Keratinocyte (primary cell): Measurements from ENCODE around the gene TBR1. TPM values are rescaled to one million over a fixed set of nuclear protein-coding genes. Genes with fewer than 3 reads are reported as not detected.

Source experiments
- DNase-seq: peaks from one replicate; pipeline ENCODE4 v3.0.0-alpha.2; 2011; ENCODE audit warnings: low read depth, missing footprints, low spot score
- FAIRE-seq: peaks from 2 replicates; lab custom pipeline; 2011; peaks lifted over from hg19 to GRCh38; lab: Jason Lieb, UNC
- H2AFZ ChIP-seq: 2 replicates; pipeline ENCODE4 v1.6.0; 2012; ENCODE audit warnings: low read length, control low read depth, inconsistent platforms; ENCODE audit not compliant: control insufficient read depth
- H3K27ac ChIP-seq: 2 replicates; pipeline ENCODE4 v1.5.1; 2011; ENCODE audit warnings: low read length; ENCODE audit not compliant: control insufficient read depth, insufficient read depth
- H3K27me3 ChIP-seq: 3 replicates; pipeline ENCODE4 v1.6.0; 2011; ENCODE audit warnings: low read length; ENCODE audit not compliant: control insufficient read depth, insufficient read depth; ENCODE audit errors: extremely low read depth
- H3K36me3 ChIP-seq, 2 experiments: 2 replicates in 1 of 2; 3 replicates in 1 of 2; pipeline ENCODE4 v1.5.1; 2011; ENCODE audit warnings: low read length in 2 of 2, mild to moderate bottlenecking in 1 of 2; ENCODE audit not compliant: control insufficient read depth in 2 of 2, insufficient read depth in 2 of 2; ENCODE audit errors: extremely low read depth in 1 of 2
- H3K4me1 ChIP-seq: 3 replicates; pipeline ENCODE4 v1.5.1; 2011; ENCODE audit warnings: low read length; ENCODE audit not compliant: control insufficient read depth, insufficient read depth; ENCODE audit errors: extremely low read depth
- H3K4me2 ChIP-seq: 3 replicates; pipeline ENCODE4 v1.6.0; 2011; ENCODE audit warnings: low read depth, low read length; ENCODE audit not compliant: control insufficient read depth, insufficient read depth; ENCODE audit errors: extremely low read depth
- H3K4me3 ChIP-seq, 3 experiments: fragments of 200-600 bp in 1 of 3; sonication (generic) in 1 of 3; 2 replicates in 2 of 3; 3 replicates in 1 of 3; pipeline ENCODE4 v1.5.1; 2011 to 2016; ENCODE audit warnings: low read length in 3 of 3, mild to moderate bottlenecking in 3 of 3, control low read depth in 2 of 3, inconsistent platforms in 1 of 3, low read depth in 1 of 3, mixed read lengths in 1 of 3, mixed run types in 1 of 3, moderate library complexity in 1 of 3; ENCODE audit not compliant: control insufficient read depth in 2 of 3, insufficient read depth in 2 of 3; ENCODE audit errors: extremely low read depth in 1 of 3
- H3K79me2 ChIP-seq: 2 replicates; pipeline ENCODE4 v1.6.0; 2012; ENCODE audit warnings: low read length; ENCODE audit not compliant: control insufficient read depth, insufficient read depth
- H3K9ac ChIP-seq: 3 replicates; pipeline ENCODE4 v1.6.0; 2011; ENCODE audit warnings: low read length; ENCODE audit not compliant: control insufficient read depth, insufficient read depth; ENCODE audit errors: extremely low read depth
- H3K9me1 ChIP-seq: 3 replicates; pipeline ENCODE4 v1.6.0; 2011; ENCODE audit warnings: low read length; ENCODE audit not compliant: control insufficient read depth, insufficient read depth; ENCODE audit errors: extremely low read depth
- H3K9me3 ChIP-seq: 2 replicates; pipeline ENCODE4 v1.5.1; 2012; ENCODE audit warnings: low read depth, low read length; ENCODE audit not compliant: control insufficient read depth
- H4K20me1 ChIP-seq: 3 replicates; pipeline ENCODE4 v1.6.0; 2011; ENCODE audit warnings: low read length; ENCODE audit not compliant: control insufficient read depth, insufficient read depth; ENCODE audit errors: extremely low read depth
- EZH2 ChIP-seq: IDR thresholded peaks from one replicate; pipeline ENCODE4 v1.6.1; 2012; ENCODE audit warnings: inconsistent platforms, mild to moderate bottlenecking, low read length, moderate library complexity
- dilution Hi-C: fragments of 300-500 bp; cut with MboI; formaldehyde crosslinking; loops from one replicate; pipeline ENCODE4 v1.7.0; 2020; ENCODE audit warnings: low sequenced_read_pairs; ENCODE audit not compliant: extremely low pct_ligation_motif_present
- polyA plus RNA-seq, 5 experiments: library from polyadenylated mRNA; depleted of rRNA in 3 of 5; stranded (reverse) in 3 of 5; stranded (forward) in 1 of 5; unstranded in 1 of 5; fragments of >200 nt; gene quantifications; 1 replicate in 1 of 5; 2 replicates in 3 of 5; 3 replicates in 1 of 5; pipeline versions ENCODE4 v1.2.1 to v1.2.3, GENCODE V29; 2011 to 2012; ENCODE audit warnings: missing spikeins in 2 of 5, low read depth in 1 of 5, low replicate concordance in 1 of 5
- TF ChIP-seq, protein P1 (sequence below), 3 experiments: IDR thresholded peaks in 1 of 3; conservative IDR thresholded peaks in 1 of 3; optimal IDR thresholded peaks in 1 of 3; 2 replicates in 2 of 3; 3 replicates in 1 of 3; pipeline versions ENCODE3 to v1.5.1; 2011; ENCODE audit warnings: low read length in 3 of 3, mild to moderate bottlenecking in 3 of 3, moderate library complexity in 2 of 3, control low read depth in 1 of 3, inconsistent platforms in 1 of 3; ENCODE audit not compliant: insufficient read depth in 2 of 3; ENCODE audit errors: extremely low read depth in 1 of 3

The TBR1 gene
- polyA plus RNA-seq, 1 donor (not counting 4 experiments of a cell fraction or from before 2014, with no cell fraction given): 0.03 TPM

DNA sequence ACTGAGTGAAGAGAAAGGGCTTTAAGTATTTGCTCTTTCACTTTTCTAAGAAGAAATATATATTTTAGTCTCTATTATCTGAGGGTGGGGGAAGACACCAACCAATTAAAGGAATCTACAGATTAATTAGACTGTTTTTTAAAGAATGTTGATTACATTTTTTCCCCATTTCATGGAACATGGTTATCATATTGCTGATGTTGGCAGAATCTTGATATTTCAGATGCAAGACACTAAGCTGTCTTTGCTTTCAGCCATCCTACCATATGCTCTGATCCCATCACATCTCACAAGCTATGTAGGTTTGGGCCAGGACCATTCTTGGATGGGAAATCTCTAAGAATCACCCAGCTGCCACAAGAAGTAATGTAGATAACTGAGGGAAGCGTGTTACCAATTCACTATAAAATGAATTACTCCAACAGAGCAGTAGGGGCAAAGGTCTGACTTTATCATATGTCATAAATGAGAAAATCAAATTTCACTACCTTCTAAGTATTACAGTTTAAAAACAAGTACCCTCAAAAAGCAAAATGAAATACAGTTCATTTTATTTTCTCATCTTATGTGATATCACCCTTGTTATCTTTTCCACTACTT, 6.7 kb upstream of the TBR1 start:
- H4K20me1 ChIP-seq: no peaks in the 10 kb centered on the region
- no peak overlapping the region for H3K9ac ChIP-seq
- FAIRE-seq: no peak
- peaks cover 4% of the 10 kb centered on the region for H3K27me3 ChIP-seq
- H3K79me2 ChIP-seq: no peaks in the 10 kb centered on the region
- no peaks in the 10 kb centered on the region for H3K4me1 ChIP-seq
- TF ChIP-seq, protein P1, sequence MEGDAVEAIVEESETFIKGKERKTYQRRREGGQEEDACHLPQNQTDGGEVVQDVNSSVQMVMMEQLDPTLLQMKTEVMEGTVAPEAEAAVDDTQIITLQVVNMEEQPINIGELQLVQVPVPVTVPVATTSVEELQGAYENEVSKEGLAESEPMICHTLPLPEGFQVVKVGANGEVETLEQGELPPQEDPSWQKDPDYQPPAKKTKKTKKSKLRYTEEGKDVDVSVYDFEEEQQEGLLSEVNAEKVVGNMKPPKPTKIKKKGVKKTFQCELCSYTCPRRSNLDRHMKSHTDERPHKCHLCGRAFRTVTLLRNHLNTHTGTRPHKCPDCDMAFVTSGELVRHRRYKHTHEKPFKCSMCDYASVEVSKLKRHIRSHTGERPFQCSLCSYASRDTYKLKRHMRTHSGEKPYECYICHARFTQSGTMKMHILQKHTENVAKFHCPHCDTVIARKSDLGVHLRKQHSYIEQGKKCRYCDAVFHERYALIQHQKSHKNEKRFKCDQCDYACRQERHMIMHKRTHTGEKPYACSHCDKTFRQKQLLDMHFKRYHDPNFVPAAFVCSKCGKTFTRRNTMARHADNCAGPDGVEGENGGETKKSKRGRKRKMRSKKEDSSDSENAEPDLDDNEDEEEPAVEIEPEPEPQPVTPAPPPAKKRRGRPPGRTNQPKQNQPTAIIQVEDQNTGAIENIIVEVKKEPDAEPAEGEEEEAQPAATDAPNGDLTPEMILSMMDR (optimal IDR thresholded peaks at IDR 0.05 in 1 of 3, IDR thresholded peaks at IDR 0.05 in 1 of 3, conservative IDR thresholded peaks at IDR 0.05 in 1 of 3; ENCODE audit: extremely low read depth in 1 of 3, insufficient read depth in 2 of 3, low read length in 3 of 3): no peak
- TF ChIP-seq EZH2: no peak
- no peak overlapping the region for H2AFZ ChIP-seq
- dilution Hi-C loops: no loop called here
- H3K9me1 ChIP-seq: no peaks in the 10 kb centered on the region
- no peak overlapping the region for H3K27ac ChIP-seq
- H3K36me3 ChIP-seq: peaks cover 2 to 3% of the 10 kb centered on the region in 2 experiments
- H3K9me3 ChIP-seq: no peaks in the 10 kb centered on the region
- H3K4me3 ChIP-seq: no peak overlapping the region
- no peak overlapping the region for H3K4me2 ChIP-seq
- no peak for DNase-seq

DNA sequence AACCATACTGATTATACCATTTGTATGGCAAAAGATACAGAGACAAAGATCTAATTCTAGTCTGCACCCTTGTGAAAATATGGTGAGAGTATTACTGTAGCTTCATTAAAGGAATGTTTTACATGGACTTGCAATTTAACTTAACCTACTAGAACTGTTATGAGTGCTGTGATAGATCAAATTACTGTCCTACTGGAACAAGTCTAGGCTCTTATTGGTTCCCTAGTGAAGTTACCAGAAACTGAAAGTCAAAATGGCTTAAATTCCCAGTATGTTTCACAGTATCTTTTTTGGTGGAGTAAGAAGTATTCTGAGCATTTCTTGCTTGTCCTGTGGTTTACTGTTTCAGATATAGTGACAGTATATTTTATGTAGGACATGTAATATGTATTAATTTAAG, 3.8 kb upstream of the TBR1 start:
- TF ChIP-seq, protein P1 (optimal IDR thresholded peaks at IDR 0.05 in 1 of 3, IDR thresholded peaks at IDR 0.05 in 1 of 3, conservative IDR thresholded peaks at IDR 0.05 in 1 of 3; ENCODE audit: extremely low read depth in 1 of 3, insufficient read depth in 2 of 3, low read length in 3 of 3): no peak
- no peak for TF ChIP-seq EZH2
- Histone ChIP-seq H4K20me1 (no peaks in the 10 kb centered on the region), H3K9me3 (no peaks in the 10 kb centered on the region), H3K27me3 (peaks cover 34% of the 10 kb centered on the region), H3K9me1 (no peaks in the 10 kb centered on the region), H3K79me2 (no peaks in the 10 kb centered on the region), H3K27ac (no peak overlapping the region), H3K4me3 (no peak overlapping the region), H3K9ac (no peak overlapping the region), H2AFZ (no peak overlapping the region), H3K4me1 (peaks cover 11% of the 10 kb centered on the region), H3K4me2 (no peak overlapping the region), H3K36me3 (peaks cover 2 to 3% of the 10 kb centered on the region in 2 experiments)
- DNase-seq: no peak
- peak; percentile 13 for FAIRE-seq
- dilution Hi-C loops: no loop called here
